HL-60/S4 treated with phorbol 12-myristate 13-acetate at 8.2 ng/mL for 4 days and 3 days (cell line): Measurements from ENCODE around the gene TRIM50.
"Not testable (repeated sequence)": the region's sequence is repeated elsewhere in the genome, so short reads cannot be mapped to it uniquely, and the experiment has no call there.

ENCODE experiments used
- in situ Hi-C: fragments of 300-500 bp; cut with MboI; formaldehyde crosslinking; loops from 2 replicates; pipeline ENCODE4 v1.15.0; 2022; ENCODE audit warnings: low sequenced_read_pairs

Gene TRIM50

DNA sequence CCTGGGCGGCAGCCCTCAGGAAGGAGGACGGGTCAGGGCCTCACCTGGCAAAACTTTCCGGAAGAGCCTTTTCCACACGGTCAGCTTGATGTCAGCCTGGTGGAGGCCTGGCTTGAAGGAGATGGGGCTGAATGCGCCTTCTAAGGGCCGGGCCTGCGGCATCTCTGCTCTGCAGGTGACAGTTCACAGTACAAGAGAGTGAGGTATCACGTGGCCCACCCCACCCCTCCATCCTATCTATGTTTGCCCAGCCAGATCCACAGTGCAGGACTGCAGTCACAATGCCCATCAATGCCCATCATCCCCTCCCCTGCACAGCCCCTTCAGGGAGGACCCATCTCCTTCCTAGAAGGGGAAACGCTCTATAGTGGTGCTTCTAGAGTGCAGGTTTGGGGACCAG is 11.4 kb downstream of the TRIM50 start:
- in situ Hi-C loops: no loop called here

DNA sequence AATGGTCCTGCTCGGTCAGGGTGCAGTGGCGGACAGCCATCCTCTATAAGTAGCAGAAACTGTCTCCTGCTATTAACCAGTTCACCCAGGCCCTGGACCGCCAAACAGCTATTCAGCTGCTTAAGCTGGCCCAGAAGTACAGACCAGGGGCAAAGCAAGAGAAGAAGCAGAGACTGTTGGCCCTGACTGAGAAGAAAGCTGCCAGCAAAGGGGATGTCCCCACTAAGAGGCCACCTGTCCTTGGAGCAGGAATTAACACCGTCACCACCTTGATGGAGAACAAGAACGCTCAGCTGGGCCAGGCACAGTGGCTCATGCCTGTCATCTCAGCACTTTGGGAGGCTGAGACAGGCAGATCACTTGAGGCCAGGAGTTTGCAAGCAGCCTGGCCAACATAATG is 13.6 kb downstream of the TRIM50 start:
- in situ Hi-C loops: no loop called here

DNA sequence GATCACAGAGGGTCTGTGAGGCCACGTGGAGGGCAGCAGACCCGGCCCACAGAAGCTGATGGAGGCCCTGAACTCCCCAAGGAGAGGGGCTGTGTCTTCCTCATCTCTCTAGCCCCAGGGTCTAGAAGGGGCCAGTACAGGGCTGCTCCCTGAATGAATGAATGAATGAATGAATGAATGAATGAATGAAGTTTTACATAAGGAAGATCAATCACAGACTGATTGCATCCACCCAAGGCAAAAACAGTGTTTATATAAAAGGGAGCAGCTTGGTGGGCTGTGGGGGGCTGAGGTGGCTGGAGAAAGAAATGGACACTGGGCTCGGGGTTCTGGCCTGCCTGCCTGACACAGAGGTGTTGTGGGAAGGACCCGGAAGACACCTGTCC is 14.4 kb downstream of the TRIM50 start:
- in situ Hi-C loops: no loop called here

DNA sequence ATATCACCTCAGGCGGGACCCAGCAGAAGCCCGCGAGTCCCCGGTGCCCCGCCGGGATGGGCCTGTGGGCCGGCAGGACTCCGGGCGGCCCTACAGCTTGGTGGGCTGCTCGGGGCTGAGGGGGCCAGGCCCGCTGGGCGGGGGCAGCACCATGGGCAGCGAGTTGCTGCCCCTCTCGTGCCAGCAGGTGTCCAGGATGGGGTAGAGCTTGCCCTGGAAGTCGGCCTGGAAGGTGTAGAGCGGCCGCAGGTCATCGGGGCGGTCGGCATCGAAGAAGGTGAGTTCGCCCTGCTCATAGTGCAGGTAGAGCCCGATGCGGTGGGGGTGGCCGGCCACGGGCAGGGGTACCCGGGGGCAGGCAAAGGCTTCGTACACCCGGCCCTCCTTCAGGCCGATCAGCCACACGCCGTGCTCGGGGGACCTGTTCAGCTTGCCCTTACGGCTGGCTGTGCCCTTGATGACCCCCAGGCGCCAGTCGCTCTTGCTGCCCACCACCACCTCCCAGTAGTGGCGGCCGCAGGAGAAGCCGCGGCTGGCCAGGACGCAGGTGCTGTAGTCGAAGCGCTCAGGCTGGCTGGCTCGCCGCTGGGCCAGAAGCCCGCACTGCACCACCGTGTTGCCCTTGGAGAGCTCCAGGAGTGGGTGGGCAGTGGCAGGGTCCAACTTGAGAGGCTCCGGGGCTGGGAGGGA is 14.9 kb downstream of the TRIM50 start:
- in situ Hi-C loops: no loop called here

DNA sequence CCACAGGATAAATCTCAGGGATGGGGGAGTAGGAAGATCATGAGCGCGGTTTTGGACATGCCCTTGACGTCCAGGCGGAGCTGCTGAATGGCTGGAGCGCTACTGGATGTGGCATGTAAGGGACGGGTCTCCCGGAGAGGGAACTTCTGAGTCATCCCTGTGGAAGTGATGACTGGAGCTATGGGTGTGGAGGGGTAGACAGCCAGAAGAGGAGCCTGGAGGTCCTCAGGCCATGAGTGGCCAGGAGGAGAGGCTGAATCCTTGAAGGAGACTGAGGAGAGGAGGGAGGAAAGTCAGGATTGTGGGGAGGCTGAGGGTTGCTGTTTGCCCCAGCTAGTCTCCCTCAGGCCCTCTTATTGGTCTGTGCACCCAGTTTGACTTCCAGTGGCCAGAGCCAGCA is 16.5 kb downstream of the TRIM50 start:
- in situ Hi-C loops: not testable (repeated sequence)

DNA sequence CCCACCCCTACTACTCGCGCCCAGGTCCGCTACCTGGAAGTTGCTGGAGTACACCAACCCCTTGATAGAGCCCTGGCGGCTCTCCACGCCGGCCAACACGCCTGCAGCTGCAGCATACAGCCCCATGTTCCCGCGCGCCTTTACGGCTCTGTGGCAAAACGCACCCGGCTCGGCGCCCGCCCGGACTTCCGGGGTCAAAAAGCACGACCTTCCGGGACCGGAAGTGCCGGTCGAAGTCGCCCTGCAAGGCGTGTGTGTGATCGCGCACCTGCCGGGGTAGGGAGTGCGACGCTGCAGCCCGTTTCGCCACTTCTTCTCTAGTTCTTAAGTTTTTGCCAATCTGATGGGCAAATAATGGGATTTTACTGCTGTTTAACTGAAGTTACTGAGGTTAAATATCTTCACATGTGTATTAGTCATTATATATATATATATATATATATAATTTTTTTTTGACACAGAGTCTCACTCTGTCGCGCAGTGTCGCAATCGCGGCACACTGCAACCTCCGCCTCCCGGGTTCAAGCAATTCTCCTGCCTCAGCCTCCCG is 19.1 kb downstream of the TRIM50 start, which contains the start of gene NSUN5:
NSUN5 (minus strand) TSS at position 162 of the 550 bp plus-strand sequence; CDS start at position 126, 36 bp downstream.
- in situ Hi-C loops: no loop called here

DNA sequence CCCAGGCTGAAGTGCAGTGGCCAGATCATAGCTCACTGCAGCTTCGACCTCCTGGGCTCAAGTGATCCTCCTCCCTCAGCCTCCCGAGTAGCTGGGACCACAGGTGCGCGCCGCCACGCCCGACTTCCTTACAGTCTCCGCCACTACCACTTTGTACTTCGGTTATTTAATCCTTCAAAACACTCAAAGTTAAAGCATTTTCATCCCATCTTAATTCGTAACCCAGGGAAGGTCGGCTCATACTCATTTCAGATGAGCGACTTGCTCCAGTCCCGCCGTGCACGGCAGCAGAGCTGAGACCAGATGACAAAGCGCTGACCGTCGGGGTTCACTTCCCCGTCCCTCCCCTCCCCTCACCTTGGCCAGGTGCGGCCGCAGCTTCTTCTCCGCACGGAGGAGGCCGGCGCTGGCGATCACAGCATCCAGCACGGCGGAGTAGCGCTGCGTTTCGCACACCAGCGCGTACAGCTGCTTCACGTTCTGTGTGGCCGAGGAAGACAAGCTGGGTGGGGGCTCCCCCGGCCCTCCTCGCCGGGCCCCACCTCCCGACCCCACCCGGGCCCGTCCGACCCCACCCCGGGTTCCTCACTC is 19.7 kb downstream of the TRIM50 start:
- in situ Hi-C loops: no loop called here

DNA sequence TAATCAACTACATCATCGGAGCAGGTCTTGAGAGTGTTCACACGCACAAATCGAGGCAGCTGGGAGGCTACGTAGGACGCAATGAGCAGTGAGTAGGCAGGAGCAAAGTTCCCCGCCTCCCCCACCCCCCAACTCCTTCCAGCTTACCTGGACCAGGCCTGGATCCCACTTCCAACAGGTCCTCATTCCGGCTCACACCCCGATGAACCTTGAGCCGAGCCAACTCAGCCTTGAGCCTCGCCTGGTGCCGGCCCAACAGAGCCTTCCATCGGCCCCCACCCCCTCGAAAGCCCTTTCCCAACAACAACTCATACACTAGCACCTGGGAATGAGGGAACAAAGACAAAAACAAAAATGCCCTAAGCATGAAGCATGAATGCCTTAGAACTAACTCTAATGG is 20.4 kb downstream of the TRIM50 start:
- in situ Hi-C loops: no loop called here

DNA sequence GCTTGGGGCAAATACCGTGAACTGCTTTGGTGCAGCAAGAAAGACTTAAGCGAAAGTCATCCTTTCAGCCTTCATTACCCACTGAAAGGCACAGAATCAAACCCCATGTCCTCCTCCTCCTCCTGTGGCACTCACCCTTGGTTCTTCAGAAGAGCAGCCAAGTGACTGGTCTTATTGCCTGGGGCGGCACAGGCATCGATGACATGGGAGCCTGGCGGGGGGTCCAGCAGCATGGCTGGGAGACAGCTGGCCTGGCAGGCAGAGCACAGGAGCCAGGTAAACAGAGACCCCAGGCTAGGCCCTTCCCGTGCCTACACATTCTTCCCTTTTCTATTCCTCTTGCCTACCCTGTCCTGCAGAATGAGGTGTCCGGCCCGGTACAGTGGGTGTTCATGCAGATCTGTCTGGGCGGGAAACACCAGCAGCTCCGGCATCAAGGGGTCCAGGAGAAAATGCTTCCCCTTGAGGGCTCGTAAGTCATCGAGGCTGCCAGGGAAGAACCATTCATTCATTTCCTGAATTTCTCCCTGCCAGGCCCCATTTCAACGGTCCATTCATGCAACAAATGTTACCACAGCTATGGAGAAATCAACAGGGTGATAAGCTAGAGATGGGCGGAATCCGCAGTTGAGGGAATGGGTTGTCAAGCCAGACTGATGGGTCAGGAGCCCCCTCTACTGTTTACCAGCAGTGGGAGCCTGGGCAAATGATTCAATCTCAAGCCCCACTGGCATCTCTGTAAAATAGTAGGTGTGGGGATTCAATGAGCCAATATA is 23.1 kb downstream of the TRIM50 start:
- in situ Hi-C loops: not testable (repeated sequence)

DNA sequence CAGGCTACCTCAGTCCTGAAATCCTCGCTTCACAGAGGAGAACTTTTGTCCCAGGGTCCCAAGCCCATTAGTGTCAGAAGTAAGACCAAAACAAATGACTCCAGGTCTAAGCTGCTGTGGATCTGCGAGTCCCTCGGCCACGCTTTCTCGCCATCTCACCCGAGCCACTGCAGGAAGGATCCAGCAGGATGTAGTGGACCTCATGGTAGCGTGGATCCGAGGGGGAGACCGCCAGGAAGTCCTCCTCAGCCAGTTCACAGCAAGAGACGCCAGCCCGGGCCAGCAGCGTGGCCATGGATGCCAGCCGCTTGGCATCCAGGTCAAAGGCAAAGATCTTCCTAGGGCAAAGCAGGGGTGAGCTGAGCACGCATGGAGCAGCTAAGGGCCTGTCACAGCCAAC is 23.8 kb downstream of the TRIM50 start:
- in situ Hi-C loops: no loop called here

DNA sequence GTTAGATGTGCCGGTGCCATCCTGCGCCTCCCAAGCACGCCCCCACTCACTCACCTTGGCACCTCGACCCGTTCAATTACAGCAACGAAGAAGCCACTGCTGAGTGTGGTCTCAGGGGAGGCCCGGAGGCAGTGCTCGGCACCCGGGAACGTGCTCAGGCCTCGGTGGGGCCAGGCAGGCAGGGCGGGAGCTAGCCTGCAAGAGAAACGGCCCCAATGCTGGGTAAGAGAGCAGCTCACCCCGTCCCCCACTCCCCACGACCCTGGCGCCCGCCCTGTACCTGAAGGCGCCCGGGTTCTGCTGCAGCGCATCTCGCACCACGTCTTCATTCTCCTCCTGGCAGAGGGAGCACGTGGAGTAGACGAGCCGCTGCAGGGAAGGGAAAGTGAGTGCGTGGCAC is 24.3 kb downstream of the TRIM50 start:
- in situ Hi-C loops: no loop called here

DNA sequence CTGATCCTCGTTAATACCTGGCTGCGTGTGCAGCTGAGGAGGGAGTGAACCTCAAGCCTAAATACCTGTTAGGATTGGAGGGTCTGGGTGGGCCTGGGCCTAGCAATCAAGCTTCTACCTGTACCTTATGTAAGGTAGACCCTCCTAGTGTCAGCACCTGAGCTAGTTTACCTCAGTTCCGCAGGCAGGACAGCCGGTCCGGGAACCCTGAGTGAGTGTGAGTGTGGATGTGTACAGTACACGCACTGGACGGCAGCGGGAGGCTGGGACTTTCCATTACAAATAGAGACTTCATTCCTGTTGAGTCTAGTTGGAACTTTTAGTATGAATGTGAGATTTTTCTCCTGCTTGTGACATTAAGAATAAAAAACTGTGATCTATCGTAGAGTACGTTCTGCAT is 25.0 kb downstream of the TRIM50 start:
- in situ Hi-C loops: not testable (repeated sequence)

DNA sequence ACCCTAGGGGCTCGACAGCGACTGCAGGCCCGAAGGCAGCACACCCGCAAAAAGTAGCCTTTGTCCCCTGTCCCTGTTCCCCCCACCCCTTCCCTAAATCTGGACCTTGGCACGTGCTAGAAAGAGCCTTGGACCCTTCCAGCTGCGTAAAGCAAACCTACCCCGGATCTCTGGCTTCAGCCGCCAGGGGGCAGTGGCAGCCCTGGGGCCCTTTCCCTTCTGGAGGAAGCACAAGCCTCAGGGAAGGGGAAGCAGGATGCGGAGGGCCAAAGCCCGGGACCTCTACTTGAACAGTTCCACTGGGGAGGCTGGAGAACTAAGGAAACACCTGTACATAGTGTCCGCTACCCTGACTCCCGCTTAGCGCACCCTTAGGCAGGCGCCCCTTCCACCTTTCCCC is 26.8 kb downstream of the TRIM50 start:
- in situ Hi-C loops: not testable (repeated sequence)

DNA sequence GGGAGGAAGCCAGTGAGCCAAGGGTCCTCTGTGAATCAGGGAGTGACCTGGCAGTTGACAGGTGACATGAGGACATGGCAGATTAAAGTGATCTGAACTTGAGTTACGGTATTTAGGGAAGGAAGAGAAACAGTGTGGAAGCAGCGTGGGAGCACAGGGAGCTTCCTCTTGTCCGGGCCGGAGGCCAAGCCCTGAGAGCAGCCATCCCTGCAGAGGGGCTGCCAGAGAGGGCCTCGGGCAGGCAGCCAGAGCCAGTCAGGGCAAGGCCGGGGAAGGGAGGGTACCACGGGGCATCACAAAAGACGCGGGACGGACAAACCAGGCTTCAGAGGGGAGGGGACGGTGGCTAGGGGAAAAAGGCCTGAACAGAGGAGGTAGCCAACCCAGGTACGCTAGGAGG is 28.1 kb downstream of the TRIM50 start:
- in situ Hi-C loops: not testable (repeated sequence)

DNA sequence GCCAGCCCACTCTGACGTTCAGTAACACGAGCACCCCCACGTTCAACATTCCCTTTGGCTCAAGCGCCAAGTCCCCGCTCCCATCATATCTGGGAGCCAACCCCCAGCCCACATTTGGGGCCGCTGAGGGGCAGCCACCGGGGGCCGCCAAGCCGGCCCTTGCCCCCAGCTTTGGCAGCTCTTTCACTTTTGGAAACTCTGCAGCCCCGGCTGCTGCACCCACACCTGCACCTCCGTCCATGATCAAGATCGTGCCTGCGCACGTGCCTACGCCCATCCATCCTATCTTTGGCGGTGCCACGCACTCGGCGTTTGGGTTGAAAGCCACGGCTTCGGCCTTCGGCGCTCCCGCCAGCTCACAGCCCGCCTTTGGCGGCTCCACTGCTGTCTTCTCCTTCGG is 30.2 kb downstream of the TRIM50 start:
- in situ Hi-C loops: not testable (repeated sequence)

DNA sequence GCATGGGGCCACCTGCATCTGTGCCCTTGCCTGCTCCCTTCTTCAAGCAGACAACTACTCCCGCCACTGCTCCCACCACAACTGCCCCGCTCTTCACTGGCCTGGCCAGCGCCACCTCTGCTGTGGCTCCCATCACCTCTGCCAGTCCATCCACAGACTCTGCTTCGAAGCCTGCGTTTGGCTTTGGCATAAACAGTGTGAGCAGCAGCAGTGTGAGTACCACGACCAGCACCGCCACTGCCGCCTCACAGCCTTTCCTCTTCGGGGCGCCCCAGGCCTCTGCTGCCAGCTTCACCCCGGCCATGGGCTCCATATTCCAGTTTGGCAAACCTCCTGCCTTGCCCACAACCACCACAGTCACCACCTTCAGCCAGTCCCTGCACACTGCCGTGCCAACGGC is 30.6 kb downstream of the TRIM50 start:
- in situ Hi-C loops: not testable (repeated sequence)

DNA sequence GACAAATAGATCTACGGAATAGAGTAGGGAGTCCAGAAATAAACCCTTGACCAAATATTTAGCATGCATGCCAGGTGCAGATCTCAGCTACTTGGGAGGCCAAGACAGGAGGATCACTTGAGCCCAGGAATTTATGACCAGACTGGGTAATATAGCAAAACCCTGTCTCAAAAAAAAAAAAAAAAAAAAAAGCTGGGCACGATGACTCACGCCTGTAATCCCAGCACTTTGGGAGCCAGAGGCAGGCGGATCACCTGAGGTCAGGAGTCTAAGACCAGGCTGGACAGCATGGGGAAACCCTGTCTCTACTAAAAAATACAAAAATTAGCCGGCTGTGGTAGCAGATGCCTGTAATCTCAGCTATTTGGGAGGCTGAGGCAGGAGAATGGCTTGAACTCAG is 50.7 kb downstream of the TRIM50 start:
- in situ Hi-C loops: not testable (repeated sequence)

DNA sequence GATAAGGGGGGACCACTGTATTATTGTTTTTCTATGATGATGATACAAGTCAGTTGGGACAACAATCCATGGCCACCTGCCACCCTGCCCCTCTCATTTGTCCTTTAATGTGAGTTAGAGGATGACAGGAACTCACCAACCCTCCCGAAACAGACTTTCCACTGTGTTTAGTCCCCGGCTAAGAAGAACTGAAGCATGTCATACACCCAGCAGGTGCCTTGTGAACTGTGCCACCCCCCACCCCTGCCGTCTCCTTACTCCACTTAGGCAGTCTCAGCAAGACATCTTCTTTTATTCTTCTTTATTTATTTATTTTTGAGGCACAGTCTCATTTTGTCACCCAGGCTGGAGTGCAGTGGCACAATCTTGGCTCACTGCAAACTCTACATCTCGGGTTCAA is 60.1 kb downstream of the TRIM50 start:
- in situ Hi-C loops: not testable (repeated sequence)

DNA sequence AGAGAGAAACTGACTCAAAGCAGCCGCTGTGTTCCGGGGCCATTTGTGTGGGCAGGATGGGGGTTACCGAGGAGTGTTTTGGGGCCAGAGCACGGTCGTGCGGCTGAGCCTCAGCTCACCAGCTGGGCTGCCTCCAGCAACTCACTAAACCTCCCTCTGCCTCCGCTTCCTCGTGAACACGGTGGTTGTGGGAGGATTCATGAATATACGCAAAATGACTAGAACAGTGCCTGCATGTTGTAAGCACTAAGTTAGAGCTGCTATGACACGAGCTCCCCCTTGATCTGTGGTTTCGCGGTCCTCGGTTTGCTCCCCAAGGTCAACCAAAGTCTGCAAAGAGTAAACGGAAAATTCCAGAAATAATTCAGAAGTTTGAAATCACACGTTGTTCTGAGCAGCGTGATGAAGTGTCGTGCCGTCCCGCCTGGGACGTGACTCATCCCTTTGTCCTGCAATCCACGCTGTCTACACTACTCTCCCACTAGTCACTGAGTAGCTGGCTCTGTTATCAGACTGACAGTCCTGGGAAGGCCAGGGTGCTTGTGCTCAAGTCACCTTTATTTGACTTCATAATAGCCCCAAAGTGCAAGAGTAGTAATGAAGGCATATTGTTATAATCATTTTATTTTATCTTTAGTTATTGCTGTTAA is 61.0 kb downstream of the TRIM50 start:
- in situ Hi-C loops: not testable (repeated sequence)
